IPS-NIHi11 (cell line): Measurements from ENCODE around the gene C3AR1.
"Not testable (repeated sequence)": the region's sequence is repeated elsewhere in the genome, so short reads cannot be mapped to it uniquely, and the experiment has no call there.

Source experiments
- DNase-seq: peaks from one replicate; pipeline ENCODE4 v3.0.0; 2012; ENCODE audit warnings: mixed read lengths, low spot score

Gene C3AR1

DNA sequence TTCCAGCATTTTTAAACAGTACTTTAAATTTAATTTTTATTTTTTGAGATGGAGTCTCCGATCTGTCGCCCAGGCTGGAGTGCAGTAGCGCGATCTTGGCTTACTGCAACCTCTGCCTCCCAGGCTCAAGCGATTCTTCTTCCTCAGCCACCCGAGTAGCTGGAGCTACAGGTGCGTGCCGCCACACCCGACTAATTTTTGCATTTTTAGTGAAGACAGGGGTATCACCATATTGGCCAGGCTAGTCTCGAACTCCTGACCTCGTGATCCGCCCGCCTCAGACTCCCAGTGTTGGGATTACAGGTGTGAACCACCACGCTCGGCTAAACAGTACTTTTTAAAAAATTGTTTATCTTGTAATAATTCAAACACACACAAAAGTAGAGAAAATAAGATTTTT, 37.9 kb downstream of the C3AR1 start:
- no peak for DNase-seq

DNA sequence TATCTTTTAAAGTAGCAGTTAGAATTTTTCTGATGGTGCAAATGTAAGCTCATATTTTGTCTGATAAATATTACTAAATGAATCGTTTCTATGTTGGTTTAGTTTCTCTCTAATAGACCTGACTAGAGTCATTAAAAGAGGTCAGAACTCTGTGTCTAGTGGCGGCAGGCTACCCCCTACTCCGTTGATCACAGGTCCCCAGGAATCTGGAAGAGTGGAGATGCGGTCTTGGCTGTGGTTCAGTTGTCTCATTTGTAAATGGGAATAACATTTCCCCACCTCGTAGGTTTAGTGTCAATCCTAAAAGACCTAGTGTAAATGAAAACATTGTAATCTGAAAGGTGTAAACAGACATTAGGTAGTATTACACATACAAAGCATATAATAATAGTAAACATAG, 38.3 kb downstream of the C3AR1 start:
- no peak for DNase-seq

- DNase-seq: peak; percentile 96
These were observed 39.8 kb downstream of the C3AR1 start for GRCh38 chr12:8026291-8026900.

DNA sequence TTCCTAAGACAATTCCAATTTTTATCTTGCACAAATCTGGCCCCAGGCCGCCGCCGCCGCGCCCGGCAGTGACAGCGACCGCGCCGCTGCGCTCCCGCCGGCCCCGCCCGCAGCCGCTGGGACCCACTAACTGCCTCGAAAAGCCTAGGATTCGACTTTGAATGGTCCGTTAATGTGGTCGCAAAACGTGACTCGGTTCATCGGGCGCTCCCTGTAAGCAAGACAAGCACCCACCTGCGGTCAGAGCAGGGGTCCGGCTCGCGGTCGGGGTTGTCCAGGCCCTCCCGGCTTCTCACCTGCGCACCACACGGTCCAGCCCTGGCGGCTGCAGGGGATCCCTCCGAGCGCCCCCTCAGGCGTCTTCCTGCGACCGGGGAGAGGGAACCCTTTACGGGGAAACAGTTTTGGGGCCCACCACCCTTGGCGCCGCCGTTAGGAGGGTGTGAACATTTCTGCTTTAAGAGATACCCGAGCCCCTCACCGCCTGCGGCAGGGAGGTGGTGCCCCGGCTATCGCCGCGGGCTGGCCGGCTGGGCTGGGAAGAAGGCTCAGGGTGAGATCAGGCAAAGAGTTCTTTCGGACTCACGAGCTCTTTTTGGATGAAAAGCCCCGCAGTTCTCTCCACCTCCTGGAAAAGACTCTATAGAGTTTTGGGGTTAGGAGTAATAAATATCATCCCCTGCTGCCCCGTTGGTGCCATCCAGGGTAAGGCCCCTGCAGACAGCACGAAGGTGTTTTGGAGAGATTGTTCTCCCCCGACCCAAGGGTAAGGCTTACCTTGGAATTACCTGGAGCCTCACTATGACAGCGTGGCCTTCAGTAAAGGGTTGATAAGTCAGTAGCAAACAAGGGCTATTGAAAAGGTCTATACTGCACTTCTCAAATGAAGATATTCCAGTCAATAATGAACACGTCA, 47.2 kb downstream of the C3AR1 start:
- DNase-seq: peak; percentile 90

- not testable (repeated sequence) for DNase-seq
These were observed 47.9 kb downstream of the C3AR1 start for GRCh38 chr12:8018213-8018612.

- peak; percentile 58 for DNase-seq
These were observed 51.3 kb downstream of the C3AR1 start for GRCh38 chr12:8014836-8015235.

DNA sequence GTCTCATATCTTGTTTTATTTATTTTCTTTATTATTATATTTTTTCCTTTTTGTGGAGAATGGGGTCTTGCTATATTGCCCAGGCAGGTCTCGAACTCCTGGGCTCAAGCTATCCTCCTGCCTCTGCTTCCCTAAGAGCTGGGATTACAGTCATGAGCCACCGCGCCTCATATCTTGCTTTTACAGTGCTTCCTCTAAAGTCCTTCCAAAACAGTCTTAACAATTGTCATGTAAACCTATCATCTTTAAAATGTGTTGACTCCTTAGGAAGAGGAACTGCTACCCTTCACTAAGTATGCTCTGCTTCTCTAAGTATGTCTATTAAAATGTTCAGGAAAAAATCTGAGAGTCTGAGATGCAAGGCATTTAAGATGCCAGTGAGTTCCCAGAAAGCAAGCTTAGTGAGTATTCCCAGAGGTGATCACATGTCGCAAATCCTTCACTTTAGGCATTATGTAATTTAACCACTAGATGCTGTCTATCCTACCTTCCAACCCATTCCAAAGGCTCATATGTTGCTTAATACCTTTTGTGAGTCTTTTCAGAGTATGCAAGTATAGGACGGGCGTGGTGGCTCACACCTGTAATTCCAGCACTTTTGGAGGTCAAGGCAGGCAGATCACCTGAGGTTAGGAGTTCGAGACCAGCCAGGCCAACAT, 53.4 kb downstream of the C3AR1 start:
- no peak for DNase-seq

DNA sequence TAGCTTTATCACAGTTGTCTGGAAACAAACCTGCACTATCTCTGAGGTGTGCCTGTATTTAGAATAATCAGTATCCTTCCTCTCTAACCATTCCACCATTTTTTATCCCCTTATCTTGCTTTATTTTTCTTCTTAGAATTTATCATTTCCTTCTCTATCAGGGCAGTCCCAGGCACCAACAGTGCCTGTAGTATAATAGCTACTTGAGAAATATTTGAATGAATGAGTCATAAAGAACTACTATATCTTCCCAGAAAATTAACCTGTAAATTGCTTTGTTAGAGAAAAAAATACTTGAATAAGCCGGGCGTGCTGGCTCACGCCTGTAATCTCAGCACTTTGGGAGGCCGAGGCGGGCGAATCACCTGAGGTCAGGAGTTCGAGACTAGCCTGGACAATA, 54.8 kb downstream of the C3AR1 start:
- DNase-seq: no peak
